ENCODE data around the gene MBTD1. TPM values are rescaled to one million over a fixed set of nuclear protein-coding genes. Genes with fewer than 3 reads are reported as not detected.

Gene MBTD1
- total and polyA plus RNA-seq, 9 of the 15 experiments (the other 6 are each of a cell fraction or from before 2014, with no cell fraction given): 2.1 to 26.3 (median 13.3) TPM

DNA sequence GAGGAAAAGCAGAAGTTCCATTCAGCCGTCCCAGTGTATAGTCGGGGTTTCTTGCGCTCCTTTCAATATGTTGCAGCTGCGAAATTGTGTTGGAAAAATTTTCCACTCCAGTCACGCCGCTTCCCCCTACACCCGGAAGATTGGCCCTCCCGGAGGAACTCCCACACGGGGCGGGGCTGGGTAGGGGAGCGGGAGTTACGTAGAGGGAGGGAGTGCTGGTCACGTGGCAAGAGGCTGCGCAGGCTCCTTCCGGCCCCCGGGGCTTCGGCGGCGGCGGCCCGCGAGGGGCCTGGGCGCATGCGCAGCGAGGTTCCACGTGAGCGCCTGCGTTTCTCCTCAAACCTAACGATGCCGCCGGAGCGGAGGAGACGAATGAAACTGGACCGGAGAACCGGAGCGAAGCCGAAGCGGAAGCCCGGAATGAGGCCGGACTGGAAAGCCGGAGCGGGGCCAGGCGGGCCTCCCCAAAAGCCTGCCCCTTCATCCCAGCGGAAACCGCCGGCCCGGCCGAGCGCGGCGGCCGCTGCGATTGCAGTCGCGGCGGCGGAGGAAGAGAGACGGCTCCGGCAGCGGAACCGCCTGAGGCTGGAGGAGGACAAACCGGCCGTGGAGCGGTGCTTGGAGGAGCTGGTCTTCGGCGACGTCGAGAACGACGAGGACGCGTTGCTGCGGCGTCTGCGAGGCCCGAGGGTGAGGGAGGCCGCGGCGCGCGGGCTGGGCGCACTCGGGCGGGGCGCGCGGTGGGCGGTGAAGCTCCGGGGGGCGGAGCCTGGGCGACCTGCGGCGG lies 581 bp upstream of the MBTD1 start, which contains the start of gene UTP18 (continued):
- TF ChIP-seq FIP1L1 (IDR thresholded peaks at IDR 0.05; ENCODE audit: low read depth, low read length, poor library complexity, severe bottlenecking) (peak; percentile 90), ZKSCAN1 (IDR thresholded peaks at IDR 0.05; ENCODE audit: low read depth, low read length) (peak; percentile 15; the same call in 1 of the 2 replicates), BRCA1 (IDR thresholded peaks at IDR 0.05) (no peak), BRCA1 (CRISPR knock-in tag; IDR thresholded peaks at IDR 0.05) (no peak), TFAP4 (CRISPR knock-in tag; IDR thresholded peaks at IDR 0.05; ENCODE audit: borderline replicate concordance) (peak; percentile 82; the same call in 1 of the 2 replicates), MTF1 (CRISPR knock-in tag; IDR thresholded peaks at IDR 0.05; ENCODE audit: borderline replicate concordance) (no peak), PRDM10 (IDR thresholded peaks at IDR 0.05; ENCODE audit: partially characterized antibody) (peak; percentile 100), PHTF2 (CRISPR knock-in tag; IDR thresholded peaks at IDR 0.05) (no peak), KLF13 (tag; IDR thresholded peaks at IDR 0.05; ENCODE audit: borderline replicate concordance, low read depth) (0 out of 2 replicates have a peak, but pooled peaks have one; percentile 21), ETV1 (tag; conservative IDR thresholded peaks at IDR 0.05; ENCODE audit: low read depth) (peak; percentile 91), CEBPG (CRISPR knock-in tag; IDR thresholded peaks at IDR 0.05) (no peak), CEBPG (tag; conservative IDR thresholded peaks at IDR 0.05 in 1 of 2, IDR thresholded peaks at IDR 0.05 in 1 of 2) (no peak), GTF2E2 (tag; IDR thresholded peaks at IDR 0.05) (0 out of 2 replicates have a peak, but pooled peaks have one; percentile 51), SRSF3 (IDR thresholded peaks at IDR 0.05; ENCODE audit: insufficient read depth, low read length) (peak; percentile 75; the same call in 1 of the 2 replicates), HDAC8 (tag; IDR thresholded peaks at IDR 0.05) (peak; percentile 53; the same call in 1 of the 2 replicates), RBM14 (IDR thresholded peaks at IDR 0.05; ENCODE audit: borderline replicate concordance, insufficient read depth, low read depth, low read length) (peak; percentile 93; the same call in 1 of the 2 replicates), JUN (IDR thresholded peaks at IDR 0.05; ENCODE audit: borderline replicate concordance, low read depth, low read length) (0 out of 2 replicates have a peak, but pooled peaks have one; percentile 4), JUN (CRISPR knock-in tag; IDR thresholded peaks at IDR 0.05; ENCODE audit: borderline replicate concordance) (no peak), ZNF395 (CRISPR knock-in tag; IDR thresholded peaks at IDR 0.05) (no peak), SP1 (CRISPR knock-in tag; IDR thresholded peaks at IDR 0.05) (peak; percentile 89)
